Measurements from ENCODE around the gene NEK6.

NEK6 gene

GRCh38 chr9:124257070-124257843, 492 bp upstream of the NEK6 start:
- no peak for TF ChIP-seq CTCF (IDR thresholded peaks at IDR 0.05)
- no peak for TF ChIP-seq ZFX (IDR thresholded peaks at IDR 0.05; ENCODE audit: borderline replicate concordance)
- no peak overlapping the region; the same call in 1 of the 2 replicates for H3K27ac ChIP-seq

GRCh38 chr9:124258607-124259157, 933 bp downstream of the NEK6 start:
- peak overlapping the region; percentile 86 for H3K27ac ChIP-seq
- no peak for TF ChIP-seq ZFX (IDR thresholded peaks at IDR 0.05; ENCODE audit: borderline replicate concordance)
- TF ChIP-seq CTCF (IDR thresholded peaks at IDR 0.05), result no peak

- no peak for TF ChIP-seq CTCF (IDR thresholded peaks at IDR 0.05)
- TF ChIP-seq ZFX (IDR thresholded peaks at IDR 0.05; ENCODE audit: borderline replicate concordance), result no peak
Measured at GRCh38 chr9:124259158-124259808, 1.5 kb downstream of the NEK6 start.

GRCh38 chr9:124260769-124261603, 3.2 kb downstream of the NEK6 start:
- TF ChIP-seq ZFX (IDR thresholded peaks at IDR 0.05; ENCODE audit: borderline replicate concordance) (no peak), CTCF (IDR thresholded peaks at IDR 0.05) (no peak)
- H3K27ac ChIP-seq, result no peak overlapping the region

More at GRCh38 chr9:124259158-124259808, 1.5 kb downstream of the NEK6 start:
- peak overlapping the region; percentile 86 for H3K27ac ChIP-seq

- H3K27ac ChIP-seq, result no peak overlapping the region
- TF ChIP-seq CTCF (IDR thresholded peaks at IDR 0.05) (no peak), ZFX (IDR thresholded peaks at IDR 0.05; ENCODE audit: borderline replicate concordance) (no peak)
Measured at GRCh38 chr9:124261736-124262648, 4.2 kb downstream of the NEK6 start.

GRCh38 chr9:124262649-124262972, 4.9 kb downstream of the NEK6 start:
- TF ChIP-seq ZFX (IDR thresholded peaks at IDR 0.05; ENCODE audit: borderline replicate concordance) (no peak), CTCF (IDR thresholded peaks at IDR 0.05) (no peak)
- H3K27ac ChIP-seq, result no peak overlapping the region

All from 22Rv1 (cell line).